PFSK-1 (cell line): ENCODE results near the gene ELMO1.

Experiments used
- FOXP2 ChIP-seq: optimal IDR thresholded peaks from 2 replicates; pipeline ENCODE3; 2011; ENCODE audit warnings: borderline replicate concordance, control low read depth, inconsistent platforms; ENCODE audit not compliant: insufficient read depth; ENCODE audit errors: extremely low read length, extremely low read depth
- POLR2AphosphoS5 ChIP-seq: IDR thresholded peaks from 2 replicates; pipeline ENCODE4 v1.6.1; 2012; ENCODE audit warnings: low read depth, mild to moderate bottlenecking, control low read depth, low read length, moderate library complexity
- SIN3A ChIP-seq: IDR thresholded peaks from 2 replicates; pipeline ENCODE4 v1.6.1; 2012; ENCODE audit warnings: mild to moderate bottlenecking, low read length, moderate library complexity, borderline replicate concordance; ENCODE audit not compliant: insufficient read depth
- TAF1 ChIP-seq: IDR thresholded peaks from 2 replicates; pipeline ENCODE4 v1.6.1; 2012; ENCODE audit warnings: low read length, control low read depth, borderline replicate concordance; ENCODE audit not compliant: insufficient read depth
- TF ChIP-seq, protein P1 (sequence below), 2 experiments: IDR thresholded peaks; 2 replicates each; pipeline versions ENCODE4 v1.6.1 to v1.8.0; 2011 to 2012; ENCODE audit warnings: low read depth in 2 of 2, low read length in 2 of 2, control low read depth in 1 of 2, inconsistent platforms in 1 of 2, mild to moderate bottlenecking in 1 of 2, moderate library complexity in 1 of 2; ENCODE audit not compliant: insufficient read depth in 1 of 2

DNA sequence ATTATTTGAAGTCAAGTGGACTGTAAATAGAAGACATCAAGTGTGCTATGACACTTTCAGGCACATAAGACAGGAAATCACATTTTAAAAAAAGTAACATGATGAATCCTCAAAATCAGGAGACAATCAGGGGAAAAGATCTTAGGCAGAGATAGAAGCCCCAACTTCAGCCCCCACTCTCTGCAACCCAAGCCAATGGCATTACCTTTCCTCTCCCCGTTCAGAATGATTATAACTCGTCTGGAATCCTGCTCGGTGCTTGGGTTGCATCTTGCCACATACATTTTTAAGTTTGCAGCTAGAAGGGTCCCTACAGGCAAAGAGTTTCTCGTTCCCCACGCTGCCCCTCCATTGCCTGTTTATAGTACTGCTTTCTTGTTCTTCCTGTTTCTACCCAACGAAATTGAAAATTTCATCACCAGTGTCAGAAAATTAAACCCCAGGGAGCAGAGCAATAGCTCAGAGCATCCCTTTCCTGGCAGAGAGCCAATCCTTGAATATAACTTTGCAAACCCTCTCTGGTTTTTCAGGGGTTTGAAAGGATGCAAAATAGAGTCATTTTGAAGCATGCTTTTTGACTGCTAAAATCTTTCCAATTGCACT is 463.9 kb downstream of the ELMO1 start:
- no peak for TF ChIP-seq TAF1
- TF ChIP-seq, protein P1, sequence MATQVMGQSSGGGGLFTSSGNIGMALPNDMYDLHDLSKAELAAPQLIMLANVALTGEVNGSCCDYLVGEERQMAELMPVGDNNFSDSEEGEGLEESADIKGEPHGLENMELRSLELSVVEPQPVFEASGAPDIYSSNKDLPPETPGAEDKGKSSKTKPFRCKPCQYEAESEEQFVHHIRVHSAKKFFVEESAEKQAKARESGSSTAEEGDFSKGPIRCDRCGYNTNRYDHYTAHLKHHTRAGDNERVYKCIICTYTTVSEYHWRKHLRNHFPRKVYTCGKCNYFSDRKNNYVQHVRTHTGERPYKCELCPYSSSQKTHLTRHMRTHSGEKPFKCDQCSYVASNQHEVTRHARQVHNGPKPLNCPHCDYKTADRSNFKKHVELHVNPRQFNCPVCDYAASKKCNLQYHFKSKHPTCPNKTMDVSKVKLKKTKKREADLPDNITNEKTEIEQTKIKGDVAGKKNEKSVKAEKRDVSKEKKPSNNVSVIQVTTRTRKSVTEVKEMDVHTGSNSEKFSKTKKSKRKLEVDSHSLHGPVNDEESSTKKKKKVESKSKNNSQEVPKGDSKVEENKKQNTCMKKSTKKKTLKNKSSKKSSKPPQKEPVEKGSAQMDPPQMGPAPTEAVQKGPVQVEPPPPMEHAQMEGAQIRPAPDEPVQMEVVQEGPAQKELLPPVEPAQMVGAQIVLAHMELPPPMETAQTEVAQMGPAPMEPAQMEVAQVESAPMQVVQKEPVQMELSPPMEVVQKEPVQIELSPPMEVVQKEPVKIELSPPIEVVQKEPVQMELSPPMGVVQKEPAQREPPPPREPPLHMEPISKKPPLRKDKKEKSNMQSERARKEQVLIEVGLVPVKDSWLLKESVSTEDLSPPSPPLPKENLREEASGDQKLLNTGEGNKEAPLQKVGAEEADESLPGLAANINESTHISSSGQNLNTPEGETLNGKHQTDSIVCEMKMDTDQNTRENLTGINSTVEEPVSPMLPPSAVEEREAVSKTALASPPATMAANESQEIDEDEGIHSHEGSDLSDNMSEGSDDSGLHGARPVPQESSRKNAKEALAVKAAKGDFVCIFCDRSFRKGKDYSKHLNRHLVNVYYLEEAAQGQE (IDR thresholded peaks at IDR 0.05; ENCODE audit: insufficient read depth in 1 of 2, low read depth in 2 of 2, low read length in 2 of 2) = no peak
- no peak for TF ChIP-seq POLR2AphosphoS5
- TF ChIP-seq FOXP2 = no peak
- TF ChIP-seq SIN3A = no peak
